OCI-LY3 (cell line): ENCODE results near the gene RETREG1.

Experiments used
- H2AFZ ChIP-seq: fragments of 200-600, 300-600 bp; shearing (Covaris generic); 2 replicates; pipeline ENCODE4 v1.6.0; 2014; ENCODE audit warnings: antibody characterized with exemption, low read depth, low read length
- H3K27ac ChIP-seq: fragments of 200-600, 300-600 bp; sonication (generic); 2 replicates; pipeline ENCODE4 v1.5.1; 2014; ENCODE audit warnings: mild to moderate bottlenecking, low read length, moderate library complexity, mixed read lengths
- H3K27me3 ChIP-seq: fragments of 200-600, 300-600 bp; sonication (generic); 2 replicates; pipeline ENCODE4 v1.6.1; 2014; ENCODE audit warnings: low read depth, low read length, mixed read lengths
- H3K36me3 ChIP-seq: fragments of 200-600, 300-600 bp; sonication (generic); replicated peaks from 2 replicates; pipeline ENCODE3; 2014; ENCODE audit warnings: low read depth, low read length, mixed read lengths
- H3K4me1 ChIP-seq: fragments of 300-600, 200-600 bp; sonication (generic); 2 replicates; pipeline ENCODE4 v1.6.1; 2014; ENCODE audit warnings: low read length, mixed read lengths
- H3K4me2 ChIP-seq: fragments of 200-600, 300-600 bp; sonication (generic); 2 replicates; pipeline ENCODE4 v1.6.1; 2014; ENCODE audit warnings: low read length, mixed read lengths
- H3K4me3 ChIP-seq: fragments of 300-600, 200-600 bp; sonication (generic); 2 replicates; pipeline ENCODE4 v1.5.1; 2014; ENCODE audit warnings: antibody characterized with exemption, mild to moderate bottlenecking, low read length, moderate library complexity
- H3K79me2 ChIP-seq: fragments of 300-600, 200-600 bp; shearing (Covaris generic); 2 replicates; pipeline ENCODE4 v1.6.1; 2014; ENCODE audit warnings: mild to moderate bottlenecking, low read length, mixed read lengths
- H3K9ac ChIP-seq: fragments of 300-600, 200-600 bp; shearing (Covaris generic); 2 replicates; pipeline ENCODE4 v1.6.0; 2014; ENCODE audit warnings: mild to moderate bottlenecking, low read length, moderate library complexity
- H3K9me3 ChIP-seq: fragments of 200-600, 300-600 bp; shearing (Covaris generic); 2 replicates; pipeline ENCODE4 v1.6.1; 2014; ENCODE audit warnings: low read length, mixed read lengths; ENCODE audit not compliant: insufficient read depth
- H4K20me1 ChIP-seq: fragments of 200-600, 300-600 bp; sonication (generic); 2 replicates; pipeline ENCODE4 v1.6.1; 2016; ENCODE audit warnings: low read length, mixed read lengths; ENCODE audit not compliant: insufficient read depth
- CTCF ChIP-seq: fragments of 200-600, 300-600 bp; sonication (generic); IDR thresholded peaks from 2 replicates; pipeline ENCODE4 v1.5.1; 2014; ENCODE audit warnings: antibody characterized with exemption, low read length, low read depth
- EZH2phosphoT487 ChIP-seq: fragments of 200-600 bp; shearing (Covaris generic); IDR thresholded peaks from 2 replicates; pipeline ENCODE4 v1.6.1; 2018; ENCODE audit warnings: antibody characterized with exemption, mixed run types, low read depth

RETREG1 gene

GRCh38 chr5:16461782-16462181 lies 155.0 kb downstream of the RETREG1 start:
- Histone ChIP-seq H3K4me2 (no peak overlapping the region), H4K20me1 (0 out of 2 replicates have a peak, but pooled peaks cover 8% of the 10 kb centered on the region), H3K36me3 (peaks cover 40% of the 10 kb centered on the region), H3K9ac (no peak overlapping the region), H2AFZ (no peak overlapping the region), H3K4me1 (peaks cover 14% of the 10 kb centered on the region), H3K27ac (no peak overlapping the region), H3K9me3 (no peaks in the 10 kb centered on the region), H3K27me3 (no peaks in the 10 kb centered on the region), H3K4me3 (no peak overlapping the region), H3K79me2 (peaks cover 44% of the 10 kb centered on the region)
- TF ChIP-seq EZH2phosphoT487, result no peak
- no peak for TF ChIP-seq CTCF

GRCh38 chr5:16461026-16461425 lies 155.8 kb downstream of the RETREG1 start:
- H3K27me3 ChIP-seq, result no peaks in the 10 kb centered on the region
- H3K4me1 ChIP-seq, result peaks cover 14% of the 10 kb centered on the region
- peaks cover 37% of the 10 kb centered on the region for H3K79me2 ChIP-seq
- no peak overlapping the region for H3K4me3 ChIP-seq
- no peak overlapping the region for H3K9ac ChIP-seq
- no peaks in the 10 kb centered on the region for H3K9me3 ChIP-seq
- H3K36me3 ChIP-seq, result peaks cover 45% of the 10 kb centered on the region
- H3K4me2 ChIP-seq, result no peak overlapping the region
- H4K20me1 ChIP-seq, result peaks cover 11% of the 10 kb centered on the region
- no peak overlapping the region for H2AFZ ChIP-seq
- no peak for TF ChIP-seq CTCF
- TF ChIP-seq EZH2phosphoT487, result no peak
- H3K27ac ChIP-seq, result no peak overlapping the region

DNA sequence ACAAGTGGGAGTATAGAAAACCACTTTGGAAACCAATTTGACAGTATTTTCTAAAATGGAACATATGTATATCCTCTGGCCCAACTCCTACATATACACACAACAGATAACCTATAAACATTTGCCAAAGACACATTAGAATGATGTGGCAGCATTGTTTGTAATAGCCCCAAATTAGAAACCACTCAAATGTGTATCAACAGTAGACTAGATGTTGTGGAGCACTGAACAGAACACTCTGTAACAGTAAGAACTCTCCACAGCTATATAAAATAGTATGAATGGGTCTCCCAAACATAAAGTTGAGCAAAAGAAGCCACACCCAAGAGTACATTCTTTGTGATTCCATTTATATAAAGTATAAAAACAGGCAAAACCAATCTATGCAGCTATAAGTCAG lies 157.3 kb downstream of the RETREG1 start:
- H3K79me2 ChIP-seq, result peaks cover 37% of the 10 kb centered on the region
- H3K9me3 ChIP-seq, result no peaks in the 10 kb centered on the region
- TF ChIP-seq CTCF (no peak), EZH2phosphoT487 (no peak)
- no peak overlapping the region for H3K9ac ChIP-seq
- H3K36me3 ChIP-seq, result peaks cover 60% of the 10 kb centered on the region
- no peak overlapping the region for H3K4me3 ChIP-seq
- H3K27ac ChIP-seq, result no peak overlapping the region
- H3K4me2 ChIP-seq, result no peak overlapping the region
- H4K20me1 ChIP-seq, result peaks cover 21% of the 10 kb centered on the region
- H3K4me1 ChIP-seq, result peaks cover 20% of the 10 kb centered on the region
- no peaks in the 10 kb centered on the region for H3K27me3 ChIP-seq
- H2AFZ ChIP-seq, result no peak overlapping the region

DNA sequence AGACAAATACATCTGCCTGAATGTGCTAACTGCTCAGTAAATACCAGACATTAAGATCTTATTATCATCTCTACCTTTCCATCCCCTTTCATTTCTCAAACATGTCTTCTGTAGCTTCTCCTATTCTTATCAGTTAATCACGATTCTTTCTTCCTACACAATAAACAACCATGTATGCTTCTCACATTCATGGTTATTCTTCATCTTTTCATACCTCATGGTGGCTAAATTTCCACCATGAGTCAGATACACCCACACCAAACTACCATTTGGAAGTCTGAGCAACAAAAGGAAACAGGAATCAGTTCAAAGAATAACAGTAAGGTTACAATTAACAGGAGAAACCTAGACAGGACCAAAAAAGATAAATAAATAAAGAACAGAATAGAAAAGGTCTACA lies 158.9 kb downstream of the RETREG1 start:
- H3K4me2 ChIP-seq, result no peak overlapping the region
- no peak overlapping the region for H2AFZ ChIP-seq
- H3K27ac ChIP-seq, result no peak overlapping the region
- peaks cover 28% of the 10 kb centered on the region for H3K79me2 ChIP-seq
- no peak overlapping the region for H3K9ac ChIP-seq
- peaks cover 16% of the 10 kb centered on the region for H4K20me1 ChIP-seq
- TF ChIP-seq EZH2phosphoT487 (no peak), CTCF (no peak)
- H3K4me3 ChIP-seq, result no peak overlapping the region
- peaks cover 12% of the 10 kb centered on the region for H3K4me1 ChIP-seq
- H3K9me3 ChIP-seq, result no peaks in the 10 kb centered on the region
- no peaks in the 10 kb centered on the region for H3K27me3 ChIP-seq
- H3K36me3 ChIP-seq, result peaks cover 59% of the 10 kb centered on the region
